ENCODE results near the gene SLC29A2.
A peak's percentile ranks its signal among the peaks of the same experiment; 100 is the strongest.
"Not testable (repeated sequence)": the region's sequence is repeated elsewhere in the genome, so short reads cannot be mapped to it uniquely, and the experiment has no call there.

The SLC29A2 gene

GRCh38 chr11:66332371-66333219, 39.0 kb downstream of the SLC29A2 start:
- DNase-seq = no peak

GRCh38 chr11:66331542-66332370, 39.8 kb downstream of the SLC29A2 start:
- DNase-seq = no peak

- no peak for DNase-seq
These were observed 40.6 kb downstream of the SLC29A2 start for GRCh38 chr11:66330931-66331330.

GRCh38 chr11:66329165-66329673, 42.3 kb downstream of the SLC29A2 start:
- no peak for DNase-seq

- peak; percentile 85 for DNase-seq
These were observed 43.0 kb downstream of the SLC29A2 start for GRCh38 chr11:66328302-66329144.

- DNase-seq = peak; percentile 60 to 71
These were observed 43.6 kb downstream of the SLC29A2 start for GRCh38 chr11:66328031-66328301.

- DNase-seq = no peak
These were observed 44.2 kb downstream of the SLC29A2 start for GRCh38 chr11:66327171-66328030.

- peak; percentile 34 to 35 for DNase-seq
These were observed 45.1 kb downstream of the SLC29A2 start for GRCh38 chr11:66326261-66327111.

- DNase-seq = no peak
These were observed 46.3 kb downstream of the SLC29A2 start for GRCh38 chr11:66325263-66325671.

GRCh38 chr11:66324664-66325063, 46.9 kb downstream of the SLC29A2 start:
- DNase-seq = no peak

GRCh38 chr11:66323684-66324083, 47.9 kb downstream of the SLC29A2 start:
- DNase-seq = no peak

- no peak for DNase-seq
These were observed 48.7 kb downstream of the SLC29A2 start for GRCh38 chr11:66322732-66323427.

GRCh38 chr11:66321606-66322005, 50.0 kb downstream of the SLC29A2 start:
- DNase-seq = no peak

GRCh38 chr11:66320748-66321147, 50.8 kb downstream of the SLC29A2 start:
- DNase-seq = not testable (repeated sequence)

- DNase-seq = not testable (repeated sequence)
These were observed 51.3 kb downstream of the SLC29A2 start for GRCh38 chr11:66320289-66320688.

- no peak for DNase-seq
These were observed 53.0 kb downstream of the SLC29A2 start for GRCh38 chr11:66318600-66318970.

- DNase-seq = peak; percentile 73 to 88
These were observed 53.6 kb downstream of the SLC29A2 start for GRCh38 chr11:66317723-66318599.

- DNase-seq = peak; percentile 29 to 62
These were observed 54.2 kb downstream of the SLC29A2 start for GRCh38 chr11:66317322-66317722.

- no peak for DNase-seq
These were observed 54.7 kb downstream of the SLC29A2 start, which contains the start of gene CD248 for GRCh38 chr11:66316849-66317251. Gene CD248, minus strand, starts transcription at chr11:66317044. Its CDS starts 17 bp downstream, at chr11:66317027.

Measured in CD4-positive, alpha-beta T cell treated with Interleukin-4 for 1 hour (primary cell).